ENCODE measurements around the gene LGALS3BP.
"Not testable (repeated sequence)": the region's sequence is repeated elsewhere in the genome, so short reads cannot be mapped to it uniquely, and the experiment has no call there.

LGALS3BP gene

DNA sequence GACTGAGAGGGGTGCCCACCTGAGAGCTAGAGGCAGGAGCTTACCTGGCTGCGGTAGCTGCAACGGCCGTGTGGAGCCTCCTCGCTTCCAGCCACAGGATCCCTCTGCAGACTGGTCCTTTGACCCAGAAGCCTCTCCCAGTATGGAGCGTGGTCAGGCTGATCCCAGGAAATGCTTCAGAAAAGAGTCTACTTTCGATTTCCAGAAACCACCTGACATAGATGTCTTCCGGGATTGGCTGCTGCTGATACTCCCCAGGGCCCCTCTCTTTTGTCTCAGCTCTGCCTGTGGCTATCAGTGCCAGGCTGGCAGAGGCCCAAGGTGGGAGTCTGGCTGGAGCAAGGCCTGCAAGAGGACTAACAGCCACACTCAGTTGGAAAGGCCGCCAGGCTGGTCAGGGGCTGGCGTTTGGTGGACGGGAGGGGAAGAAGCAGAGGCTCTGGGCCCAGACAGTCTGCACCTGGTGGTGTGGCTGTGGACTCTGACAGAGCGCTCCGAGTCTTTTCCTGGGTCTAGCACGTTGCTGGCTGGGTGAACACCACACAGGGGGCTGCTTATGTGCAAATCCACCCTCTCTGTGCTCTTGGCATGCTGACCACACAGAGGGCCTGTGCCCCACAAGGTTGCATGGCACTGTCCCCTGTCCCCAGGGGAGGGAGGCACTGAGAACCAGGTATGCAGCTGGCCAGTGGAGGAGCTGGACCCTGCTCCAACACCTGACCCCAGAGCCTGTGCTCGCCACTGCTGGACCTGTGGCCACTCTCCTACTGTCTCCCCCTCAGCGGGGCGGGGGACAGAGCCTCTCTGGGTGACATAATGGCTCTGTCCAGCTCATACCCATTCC, at the start of gene LGALS3BP:
Gene LGALS3BP, minus strand, starts transcription at position 144 of the 844 bp plus-strand sequence. CDS start 2,732 bp downstream, outside the sequence.
- DNase-seq = no peak

GRCh38 chr17:79028496-79029326, 49.0 kb upstream of the LGALS3BP start:
- DNase-seq = no peak

GRCh38 chr17:79027925-79028491, 48.3 kb upstream of the LGALS3BP start:
- DNase-seq = no peak

- no peak for DNase-seq
These were observed 47.7 kb upstream of the LGALS3BP start for GRCh38 chr17:79027274-79027924.

- DNase-seq = no peak
These were observed 46.9 kb upstream of the LGALS3BP start for GRCh38 chr17:79026376-79027273.

GRCh38 chr17:79024901-79025737, 45.4 kb upstream of the LGALS3BP start:
- DNase-seq = no peak

GRCh38 chr17:79023886-79024771, 44.4 kb upstream of the LGALS3BP start, which contains the start of gene C1QTNF1:
Gene C1QTNF1 (plus strand): TSS chr17:79024169. CDS start chr17:79043969, 19,800 bp downstream.
- no peak for DNase-seq

DNA sequence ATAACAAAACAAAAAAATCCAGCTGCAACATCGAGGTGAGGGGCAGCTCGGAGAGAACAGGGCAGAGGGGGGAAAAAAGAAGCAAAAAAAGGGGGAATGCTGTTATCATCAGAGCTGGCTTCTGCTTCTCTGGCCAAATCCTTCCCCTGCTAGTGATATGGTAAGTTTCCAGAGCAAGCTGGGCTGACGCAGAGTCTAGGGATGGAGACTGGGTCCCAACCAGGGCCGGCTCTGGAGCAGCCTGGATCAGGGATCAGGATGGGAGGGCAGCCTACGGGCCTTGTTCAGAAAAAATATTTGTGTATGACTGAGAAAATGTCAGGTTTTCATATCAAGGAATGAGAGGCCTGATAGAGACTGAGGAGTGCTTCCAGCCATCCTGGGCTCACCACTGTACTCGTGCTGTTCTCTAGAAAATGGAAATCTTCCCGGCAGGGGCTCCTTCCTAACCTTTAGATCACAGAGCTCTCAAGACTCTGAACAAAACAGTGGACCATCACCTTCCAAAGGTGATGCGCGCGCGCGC, 43.5 kb upstream of the LGALS3BP start:
- DNase-seq = no peak

DNA sequence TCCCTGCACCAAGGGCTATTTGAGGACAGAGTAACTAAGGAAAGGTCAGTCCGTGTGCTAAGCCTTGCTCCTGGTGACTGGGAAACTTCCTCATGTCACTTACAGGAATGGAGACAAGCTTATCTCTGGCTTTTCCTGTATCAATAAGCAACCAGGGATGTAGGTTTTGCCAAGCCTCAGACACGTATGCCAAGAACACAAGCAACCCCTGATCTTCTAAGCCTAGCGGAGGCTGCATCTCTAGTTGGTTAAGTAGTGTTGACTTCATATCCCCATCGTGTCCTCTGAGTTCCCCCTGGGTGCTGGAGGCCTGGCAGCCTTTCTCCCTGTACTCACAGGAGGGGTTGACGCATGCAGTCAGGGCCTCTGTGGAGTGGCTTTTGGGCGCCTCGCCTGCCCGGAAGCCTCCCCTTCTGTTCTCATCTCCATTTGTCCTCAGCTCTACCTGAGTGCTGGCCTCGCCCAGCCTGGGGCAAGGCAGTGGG, 42.8 kb upstream of the LGALS3BP start:
- DNase-seq = no peak

DNA sequence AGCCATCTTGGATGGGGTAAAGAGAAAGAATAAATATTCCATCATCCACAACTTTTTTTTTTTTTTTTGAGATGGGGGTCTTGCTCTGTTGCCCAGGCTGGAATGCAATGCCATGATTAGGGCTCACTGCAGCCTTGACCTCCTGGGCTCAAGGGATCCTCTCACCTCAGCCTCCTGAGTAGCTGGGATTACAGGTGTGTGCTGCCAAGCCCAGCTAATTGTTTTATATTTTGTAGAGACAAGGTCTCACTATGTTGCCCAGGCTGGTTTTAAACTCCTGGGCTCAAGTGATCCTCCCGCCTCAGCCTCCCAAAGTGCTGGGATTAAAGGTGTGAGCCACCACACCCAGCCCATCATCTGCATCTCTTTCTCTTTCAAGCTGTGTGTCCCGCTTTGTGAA, 42.2 kb upstream of the LGALS3BP start:
- not testable (repeated sequence) for DNase-seq

- DNase-seq = no peak
These were observed 41.0 kb upstream of the LGALS3BP start for GRCh38 chr17:79020631-79021301.

- peak; percentile 43 for DNase-seq
These were observed 40.2 kb upstream of the LGALS3BP start for GRCh38 chr17:79019632-79020584.

DNA sequence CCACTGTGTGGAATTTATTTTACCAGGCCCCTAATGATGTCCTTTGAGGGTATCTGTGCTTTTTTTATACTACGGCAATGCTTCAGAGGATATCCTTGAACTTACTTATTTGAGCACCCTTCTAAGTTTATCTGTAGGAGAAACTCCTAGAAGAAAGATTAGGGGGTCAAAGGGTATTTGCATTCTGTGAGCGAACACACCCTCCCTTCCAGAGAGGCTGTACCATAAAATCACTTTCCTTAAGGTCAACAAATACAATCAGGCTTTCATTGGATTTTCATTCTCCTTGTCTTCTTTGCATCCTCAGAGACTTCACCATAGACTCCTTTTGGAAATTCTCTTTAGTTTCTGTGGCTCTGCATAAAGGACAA, 39.5 kb upstream of the LGALS3BP start:
- DNase-seq = no peak

- DNase-seq = no peak
These were observed 38.6 kb upstream of the LGALS3BP start for GRCh38 chr17:79018370-79018695.

DNA sequence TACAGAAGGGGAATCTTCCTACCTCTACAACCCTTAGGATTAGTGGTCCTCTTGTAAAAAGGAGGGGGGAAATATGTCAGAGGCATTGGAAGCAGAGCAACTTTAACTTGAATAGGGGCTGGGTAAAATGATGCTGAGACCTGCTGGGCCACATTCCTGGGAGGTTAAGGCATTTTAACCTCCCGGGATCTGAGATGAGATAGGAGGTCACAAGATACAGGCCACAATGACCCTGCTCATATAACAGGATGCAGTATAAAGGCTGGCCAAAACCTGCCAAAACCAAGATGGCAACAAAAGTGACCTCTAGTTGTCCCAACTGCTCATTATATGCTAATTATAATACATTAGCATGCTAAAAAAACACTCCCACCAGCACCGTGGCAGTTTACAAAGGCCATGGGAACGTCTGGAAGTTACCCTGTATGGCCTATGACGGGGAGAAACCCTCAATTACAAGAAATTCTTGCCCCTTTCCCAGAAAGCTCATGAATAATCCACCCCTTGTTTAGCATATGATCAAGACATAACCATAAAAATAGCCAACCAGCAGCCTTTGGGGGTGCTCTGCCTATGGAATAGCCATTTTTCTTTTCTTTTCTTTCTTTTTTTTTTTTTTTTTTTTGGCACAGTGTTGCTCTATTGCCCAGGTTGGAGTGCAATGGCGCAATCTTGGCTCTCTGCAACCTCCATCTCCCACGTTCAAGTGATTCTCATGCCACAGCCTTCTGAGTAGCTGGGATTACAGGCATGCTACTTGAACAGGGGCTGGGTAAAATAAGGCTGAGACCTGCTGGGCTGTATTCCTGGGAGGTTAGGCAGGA, 38.0 kb upstream of the LGALS3BP start:
- no peak for DNase-seq

DNA sequence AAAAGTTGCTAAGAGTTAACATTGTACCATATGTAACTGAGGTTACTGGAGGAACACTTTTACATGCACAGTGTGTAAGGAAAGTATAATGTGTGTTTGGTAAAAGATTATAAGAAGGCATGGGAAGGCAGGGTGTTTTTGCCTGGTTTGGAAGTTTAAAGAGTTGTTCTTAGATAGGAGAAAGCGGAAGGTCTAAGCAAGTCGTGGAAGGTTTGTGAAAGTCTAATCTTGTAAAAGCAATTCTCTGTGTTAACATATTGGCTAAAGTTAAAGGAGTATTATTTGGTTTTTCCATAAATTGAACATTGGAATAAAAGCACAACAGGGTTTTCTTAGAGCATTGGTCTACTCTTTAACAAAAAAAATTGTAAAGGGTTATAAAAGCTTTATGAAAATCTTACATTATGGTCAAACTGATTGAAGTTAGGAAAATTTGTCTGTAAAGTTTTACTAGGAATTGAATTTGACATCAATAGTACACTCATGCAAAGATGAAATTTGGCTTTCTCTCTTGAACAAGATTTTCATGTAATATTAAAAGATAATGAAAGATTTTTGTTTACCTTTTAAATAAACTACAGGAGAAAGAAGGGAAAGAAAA, 34.5 kb upstream of the LGALS3BP start:
- no peak for DNase-seq

Measured in activated T-cell treated with anti-CD3 and anti-CD28 coated beads for 4 hours (primary cell).